Bronchial epithelial cell (primary cell): ENCODE data around the gene CD226. TPM values are rescaled to one million over a fixed set of nuclear protein-coding genes. Genes with fewer than 3 reads are reported as not detected.
A peak's percentile ranks its signal among the peaks of the same experiment; 100 is the strongest.

ENCODE experiments used
- DNase-seq: peaks from one replicate; pipeline ENCODE4 v3.0.0-alpha.2; 2010; ENCODE audit warnings: low read depth
- FAIRE-seq: peaks from 2 replicates; lab custom pipeline; 2011; peaks lifted over from hg19 to GRCh38; lab: Jason Lieb, UNC
- H3K27me3 ChIP-seq: 2 replicates; pipeline ENCODE4 v1.5.1; 2011; ENCODE audit warnings: low read length; ENCODE audit not compliant: control insufficient read depth, insufficient read depth
- H3K36me3 ChIP-seq: 2 replicates; pipeline ENCODE4 v1.5.1; 2011; ENCODE audit warnings: low read length; ENCODE audit not compliant: control insufficient read depth, insufficient read depth
- H3K4me3 ChIP-seq: 2 replicates; pipeline ENCODE4 v1.5.1; 2011; ENCODE audit warnings: mild to moderate bottlenecking, low read depth, low read length, control low read depth
- total RNA-seq: library from RNA; depleted of rRNA; stranded (reverse); fragments of >200 nt; gene quantifications from 2 replicates; pipeline ENCODE4 v1.2.1, GENCODE V29; 2014
- TF ChIP-seq, protein P1 (sequence below): IDR thresholded peaks from 2 replicates; pipeline ENCODE4 v1.5.1; 2011; ENCODE audit warnings: mild to moderate bottlenecking, moderate library complexity, low read length, control low read depth, inconsistent platforms; ENCODE audit not compliant: insufficient read depth, severe bottlenecking

Gene CD226
- total RNA-seq, 1 donor from 2014 or later = 0.53 TPM

DNA sequence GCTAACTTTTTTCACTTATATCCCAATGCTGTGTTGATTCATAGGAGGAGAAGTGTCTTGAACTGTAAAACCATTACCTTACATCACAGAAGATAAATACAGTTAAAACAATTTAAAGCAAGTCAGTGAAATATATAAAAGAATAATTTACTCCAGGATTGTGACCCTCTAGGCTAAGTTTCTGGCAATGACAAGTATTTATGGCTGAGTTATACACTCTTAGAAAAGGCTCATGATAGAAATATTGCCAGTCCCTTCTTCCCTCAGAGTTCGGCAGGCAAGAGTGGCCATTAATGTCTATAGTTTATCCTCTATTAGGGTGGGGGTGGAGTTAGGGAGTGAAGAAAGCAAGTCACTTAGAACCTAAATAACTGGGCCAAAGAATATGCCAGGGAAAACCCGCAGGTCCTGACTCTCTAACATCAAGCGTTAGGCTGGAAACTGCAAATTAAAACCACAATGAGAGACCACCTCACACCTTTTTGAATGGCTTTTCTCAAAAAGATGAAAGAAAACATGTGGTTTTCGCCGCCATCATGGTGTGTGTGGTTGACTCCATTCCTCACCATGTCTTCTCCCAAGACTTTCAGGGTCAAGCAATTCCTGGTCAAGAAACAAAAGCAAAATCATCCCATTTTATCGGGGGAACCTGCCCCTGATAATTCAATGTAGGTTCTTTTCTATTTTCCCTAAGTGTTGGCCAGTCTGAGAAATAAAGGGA lies 69.3 kb downstream of the CD226 start:
- Histone ChIP-seq H3K27me3 (no peaks in the 10 kb centered on the region), H3K4me3 (no peak overlapping the region), H3K36me3 (no peaks in the 10 kb centered on the region)
- FAIRE-seq = no peak
- TF ChIP-seq, protein P1, sequence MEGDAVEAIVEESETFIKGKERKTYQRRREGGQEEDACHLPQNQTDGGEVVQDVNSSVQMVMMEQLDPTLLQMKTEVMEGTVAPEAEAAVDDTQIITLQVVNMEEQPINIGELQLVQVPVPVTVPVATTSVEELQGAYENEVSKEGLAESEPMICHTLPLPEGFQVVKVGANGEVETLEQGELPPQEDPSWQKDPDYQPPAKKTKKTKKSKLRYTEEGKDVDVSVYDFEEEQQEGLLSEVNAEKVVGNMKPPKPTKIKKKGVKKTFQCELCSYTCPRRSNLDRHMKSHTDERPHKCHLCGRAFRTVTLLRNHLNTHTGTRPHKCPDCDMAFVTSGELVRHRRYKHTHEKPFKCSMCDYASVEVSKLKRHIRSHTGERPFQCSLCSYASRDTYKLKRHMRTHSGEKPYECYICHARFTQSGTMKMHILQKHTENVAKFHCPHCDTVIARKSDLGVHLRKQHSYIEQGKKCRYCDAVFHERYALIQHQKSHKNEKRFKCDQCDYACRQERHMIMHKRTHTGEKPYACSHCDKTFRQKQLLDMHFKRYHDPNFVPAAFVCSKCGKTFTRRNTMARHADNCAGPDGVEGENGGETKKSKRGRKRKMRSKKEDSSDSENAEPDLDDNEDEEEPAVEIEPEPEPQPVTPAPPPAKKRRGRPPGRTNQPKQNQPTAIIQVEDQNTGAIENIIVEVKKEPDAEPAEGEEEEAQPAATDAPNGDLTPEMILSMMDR = no peak
- no peak for DNase-seq

DNA sequence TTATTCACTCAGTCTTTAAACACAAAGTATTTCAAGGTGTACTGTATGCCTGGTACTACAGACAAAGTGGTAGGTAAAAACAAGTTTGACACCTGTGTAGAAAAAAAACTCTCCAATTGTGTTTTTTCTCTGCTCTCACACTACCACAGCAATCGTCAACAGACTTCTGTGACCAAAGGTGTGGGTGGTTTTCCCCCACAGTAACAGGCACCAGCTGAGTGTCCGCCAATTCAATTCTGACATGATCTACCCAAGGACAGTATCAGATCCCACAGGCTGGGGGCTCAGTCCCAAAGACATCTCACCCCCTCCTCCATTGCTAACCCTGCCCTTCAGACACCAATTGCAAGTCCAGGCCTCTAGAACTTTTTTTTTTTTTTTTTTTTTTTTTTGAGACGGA lies 71.2 kb downstream of the CD226 start:
- Histone ChIP-seq H3K27me3 (no peaks in the 10 kb centered on the region), H3K4me3 (no peak overlapping the region), H3K36me3 (no peaks in the 10 kb centered on the region)
- DNase-seq (no peak), FAIRE-seq (no peak)
- TF ChIP-seq, protein P1 = no peak

DNA sequence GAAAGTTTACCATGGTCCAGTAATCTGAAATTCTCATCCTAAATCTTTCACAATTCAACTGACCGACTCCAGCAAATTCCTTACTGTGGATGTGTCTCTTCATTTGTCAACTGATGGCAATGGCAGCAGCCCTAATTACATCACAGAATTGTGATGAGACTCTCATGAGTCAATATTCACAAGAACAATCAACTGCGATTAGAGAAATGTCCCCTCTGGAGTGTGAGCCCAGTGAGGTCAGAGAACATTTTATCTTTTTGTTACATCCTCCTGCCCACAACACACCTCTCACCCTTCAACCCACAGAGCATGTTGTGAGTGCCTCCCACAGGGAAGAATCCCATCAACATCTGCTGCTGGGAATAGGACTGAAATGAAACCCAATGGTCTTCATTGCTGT lies 73.6 kb downstream of the CD226 start:
- FAIRE-seq = no peak
- Histone ChIP-seq H3K36me3 (no peaks in the 10 kb centered on the region), H3K27me3 (no peaks in the 10 kb centered on the region), H3K4me3 (no peak overlapping the region)
- peak; percentile 1 for DNase-seq
- TF ChIP-seq, protein P1 = no peak

DNA sequence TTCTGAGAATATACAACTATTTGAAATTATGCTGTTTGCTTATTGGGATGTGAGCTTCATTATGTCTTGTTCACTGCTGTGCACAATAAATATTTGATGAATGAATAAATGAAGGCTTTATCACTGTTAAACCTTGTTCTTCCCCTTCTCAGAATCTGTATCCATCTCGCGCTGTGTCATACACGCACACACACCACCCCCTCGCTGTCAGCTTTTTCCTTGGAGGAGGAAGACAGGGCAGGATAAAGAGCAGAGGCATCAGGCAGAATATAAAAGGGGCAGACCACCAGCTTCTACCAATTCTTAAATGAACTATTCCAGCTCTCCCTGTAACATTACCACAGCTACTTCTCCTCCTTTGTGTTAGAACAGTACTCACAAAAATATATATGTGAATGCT lies 75.0 kb downstream of the CD226 start:
- H3K36me3 ChIP-seq = no peaks in the 10 kb centered on the region
- DNase-seq (no peak), FAIRE-seq (no peak)
- H3K4me3 ChIP-seq = no peak overlapping the region
- no peaks in the 10 kb centered on the region for H3K27me3 ChIP-seq
- TF ChIP-seq, protein P1 = no peak

DNA sequence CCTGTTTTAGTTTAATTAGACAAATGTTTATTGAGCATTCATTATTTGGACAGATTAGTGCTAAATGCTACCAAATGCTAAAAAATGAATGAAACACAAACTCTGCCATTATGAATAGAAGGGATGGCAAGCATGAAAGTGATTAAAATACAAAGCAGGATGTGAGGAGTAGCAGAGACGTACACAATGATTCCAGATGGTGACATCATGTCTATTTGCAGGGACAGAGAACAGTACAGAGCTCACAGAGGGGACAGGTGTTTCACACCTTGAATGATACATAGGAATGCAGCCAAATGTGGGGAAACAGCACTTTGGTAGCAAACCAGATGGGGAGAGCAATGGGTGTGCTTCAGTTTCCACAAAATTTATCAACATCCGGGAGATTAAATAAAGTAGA lies 76.3 kb downstream of the CD226 start:
- TF ChIP-seq, protein P1 = no peak
- Histone ChIP-seq H3K27me3 (no peaks in the 10 kb centered on the region), H3K4me3 (no peak overlapping the region), H3K36me3 (no peaks in the 10 kb centered on the region)
- FAIRE-seq = no peak
- no peak for DNase-seq

DNA sequence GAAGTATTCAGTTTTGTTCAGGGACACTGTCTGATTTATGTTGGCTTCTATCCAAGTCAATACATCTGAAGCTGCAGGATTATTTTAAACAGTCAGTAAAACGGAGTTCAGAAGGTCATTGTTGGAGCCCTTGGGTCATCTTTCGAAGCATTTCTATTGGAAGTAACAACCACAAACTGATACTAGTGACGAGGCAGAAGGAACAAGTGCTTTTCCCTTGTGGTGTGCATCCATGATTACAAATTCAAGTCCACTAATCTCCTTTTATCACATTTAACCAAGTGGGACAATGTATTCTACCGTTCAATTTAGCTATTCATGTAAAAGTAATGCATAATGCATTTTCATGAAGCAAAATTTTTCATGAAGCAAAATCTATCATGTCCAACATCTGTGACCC lies 76.9 kb downstream of the CD226 start:
- Histone ChIP-seq H3K36me3 (no peaks in the 10 kb centered on the region), H3K4me3 (no peak overlapping the region), H3K27me3 (no peaks in the 10 kb centered on the region)
- TF ChIP-seq, protein P1 = no peak
- FAIRE-seq = no peak
- no peak for DNase-seq
